H9 (cell line): ENCODE results near the gene ITGB1BP1. TPM values are rescaled to one million over a fixed set of nuclear protein-coding genes. Genes with fewer than 3 reads are reported as not detected.

Experiments used
- DNase-seq: peaks from one replicate; pipeline ENCODE4 v3.0.0-alpha.2; 2017
- H2AFZ ChIP-seq: one replicate; pipeline ENCODE4 v1.6.1; 2013; ENCODE audit warnings: mild to moderate bottlenecking, low read length, control low read depth, moderate library complexity
- H2AK5ac ChIP-seq: 2 replicates; pipeline ENCODE4 v1.6.1; 2013; ENCODE audit warnings: low read length, control low read depth, mixed read lengths; ENCODE audit not compliant: insufficient read length
- H2BK120ac ChIP-seq: one replicate; pipeline ENCODE4 v1.6.1; 2013; ENCODE audit warnings: low read depth, mild to moderate bottlenecking, low read length, control low read depth, inconsistent platforms; ENCODE audit not compliant: poor library complexity, severe bottlenecking
- H2BK12ac ChIP-seq: 2 replicates; pipeline ENCODE4 v1.6.1; 2013; ENCODE audit warnings: low read length, control low read depth, mixed read lengths, low read depth; ENCODE audit not compliant: insufficient read length
- H2BK15ac ChIP-seq: 2 replicates; pipeline ENCODE4 v1.6.1; 2013; ENCODE audit warnings: low read depth, low read length, control low read depth
- H2BK20ac ChIP-seq: one replicate; pipeline ENCODE4 v1.6.1; 2013; ENCODE audit warnings: low read depth, mild to moderate bottlenecking, low read length, control low read depth, inconsistent platforms; ENCODE audit not compliant: poor library complexity, severe bottlenecking
- H2BK5ac ChIP-seq: 2 replicates; pipeline ENCODE4 v1.6.1; 2013; ENCODE audit warnings: low read length, control low read depth, mixed read lengths; ENCODE audit not compliant: insufficient read length
- H3K14ac ChIP-seq: 2 replicates; pipeline ENCODE4 v1.6.1; 2013; ENCODE audit warnings: low read length, control low read depth; ENCODE audit not compliant: insufficient read depth
- H3K18ac ChIP-seq: 2 replicates; pipeline ENCODE4 v1.6.1; 2013; ENCODE audit warnings: low read depth, mild to moderate bottlenecking, mixed read lengths, low read length, control low read depth; ENCODE audit not compliant: insufficient read length
- H3K23ac ChIP-seq: 2 replicates; pipeline ENCODE4 v1.6.1; 2013; ENCODE audit warnings: low read length, control low read depth, mixed read lengths, low read depth; ENCODE audit not compliant: insufficient read length
- H3K23me2 ChIP-seq: 2 replicates; pipeline ENCODE4 v1.6.1; 2013; ENCODE audit warnings: low read depth, mild to moderate bottlenecking, mixed read lengths, low read length, control low read depth; ENCODE audit not compliant: insufficient read length, poor library complexity, severe bottlenecking
- H3K27ac ChIP-seq: 2 replicates; pipeline ENCODE4 v1.5.1; 2013; ENCODE audit warnings: low read length, control low read depth, mixed read lengths, low read depth; ENCODE audit not compliant: insufficient read length
- H3K27me3 ChIP-seq: 2 replicates; pipeline ENCODE4 v1.6.1; 2013; ENCODE audit warnings: low read length, control low read depth, inconsistent platforms; ENCODE audit not compliant: insufficient read depth
- H3K4ac ChIP-seq: 2 replicates; pipeline ENCODE4 v1.6.1; 2013; ENCODE audit warnings: low read depth, mild to moderate bottlenecking, control low read depth, inconsistent platforms, low read length, moderate library complexity
- H3K4me1 ChIP-seq: 2 replicates; pipeline ENCODE4 v1.6.1; 2013; ENCODE audit warnings: low read length, control low read depth, inconsistent platforms; ENCODE audit not compliant: insufficient read depth
- H3K4me2 ChIP-seq: 2 replicates; pipeline ENCODE4 v1.6.1; 2013; ENCODE audit warnings: low read length, control low read depth, mixed read lengths; ENCODE audit not compliant: insufficient read length, insufficient read depth
- H3K56ac ChIP-seq: 2 replicates; pipeline ENCODE4 v1.6.1; 2013; ENCODE audit warnings: low read depth, mild to moderate bottlenecking, mixed read lengths, low read length, control low read depth; ENCODE audit not compliant: insufficient read length
- H3K79me1 ChIP-seq: 2 replicates; pipeline ENCODE4 v1.6.1; 2013; ENCODE audit warnings: low read depth, mild to moderate bottlenecking, moderate library complexity, low read length, control low read depth, inconsistent platforms; ENCODE audit not compliant: insufficient read depth, poor library complexity, severe bottlenecking
- H3K79me2 ChIP-seq: 2 replicates; pipeline ENCODE4 v1.6.1; 2013; ENCODE audit warnings: low read length, control low read depth, inconsistent platforms; ENCODE audit not compliant: insufficient read depth
- H3K9ac ChIP-seq: 2 replicates; pipeline ENCODE4 v1.6.1; 2013; ENCODE audit warnings: low read length, control low read depth, mixed read lengths; ENCODE audit not compliant: insufficient read length; ENCODE audit errors: extremely low read depth
- H3K9me3 ChIP-seq: one replicate; pipeline ENCODE4 v1.6.1; 2013; ENCODE audit warnings: low read depth, low read length, inconsistent platforms; ENCODE audit not compliant: control insufficient read depth
- H3T11ph ChIP-seq: one replicate; pipeline ENCODE4 v1.6.1; 2013; ENCODE audit warnings: mild to moderate bottlenecking, low read length, control low read depth, inconsistent platforms
- H4K20me1 ChIP-seq: one replicate; pipeline ENCODE4 v1.6.1; 2013; ENCODE audit not compliant: control insufficient read depth, insufficient read length, insufficient read depth
- H4K5ac ChIP-seq: 2 replicates; pipeline ENCODE4 v1.6.1; 2013; ENCODE audit warnings: low read depth, mild to moderate bottlenecking, mixed read lengths, low read length, control low read depth; ENCODE audit not compliant: insufficient read length
- H4K8ac ChIP-seq: replicated peaks from 2 replicates; pipeline ENCODE4 v1.6.1; 2013; ENCODE audit warnings: low read length, control low read depth, mixed read lengths, low read depth; ENCODE audit not compliant: insufficient read length
- H4K91ac ChIP-seq: 2 replicates; pipeline ENCODE4 v1.6.1; 2013; ENCODE audit warnings: low read depth, mild to moderate bottlenecking, moderate library complexity, mixed read lengths, low read length, control low read depth; ENCODE audit not compliant: insufficient read length
- H3K27ac Mint-ChIP-seq, 3 experiments: 2 replicates in 2 of 3; 3 replicates in 1 of 3; pipeline ENCODE4 v1.8.0; 2020 to 2021; ENCODE audit warnings: mixed read lengths in 3 of 3, mild to moderate bottlenecking in 1 of 3, moderate library complexity in 1 of 3
- H3K27me3 Mint-ChIP-seq: 2 replicates; pipeline ENCODE4 v1.8.0; 2021; ENCODE audit warnings: low read depth, mild to moderate bottlenecking, moderate library complexity, mixed read lengths
- H3K36me3 Mint-ChIP-seq, 3 experiments: 2 replicates in 2 of 3; 3 replicates in 1 of 3; pipeline ENCODE4 v1.8.0; 2020 to 2021; ENCODE audit warnings: low read depth in 3 of 3, mixed read lengths in 3 of 3; ENCODE audit not compliant: insufficient read depth in 1 of 3
- H3K4me1 Mint-ChIP-seq, 2 experiments: 2 replicates each; pipeline ENCODE4 v1.8.0; 2020; ENCODE audit warnings: mixed read lengths in 2 of 2
- H3K4me3 Mint-ChIP-seq, 2 experiments: 2 replicates in 1 of 2; 3 replicates in 1 of 2; pipeline ENCODE4 v1.8.0; 2020 to 2021; ENCODE audit warnings: mild to moderate bottlenecking in 2 of 2, mixed read lengths in 2 of 2, moderate library complexity in 1 of 2
- H3K9me3 Mint-ChIP-seq, 2 experiments: 2 replicates in 1 of 2; 3 replicates in 1 of 2; pipeline ENCODE4 v1.8.0; 2020; ENCODE audit warnings: mild to moderate bottlenecking in 2 of 2, mixed read lengths in 2 of 2, moderate library complexity in 1 of 2
- WGBS: extraction: QIAGEN DNeasy Blood & Tissue Kit; methylation state at CpG from one replicate; pipeline ENCODE4 v1.1.7; 2013; ENCODE audit warnings: missing lambda C conversion rate, low lambda C conversion rate, mixed read lengths; ENCODE audit not compliant: insufficient read length; ENCODE audit errors: extremely low coverage; 5-methylcytosine and 5-hydroxymethylcytosine counted together
- total RNA-seq: library from RNA; stranded (reverse); gene quantifications from 2 replicates; pipeline ENCODE4 v1.2.1, GENCODE V29; 2021
- TF ChIP-seq, protein P1 (sequence below): fragments of 200-600 bp; sonication (generic); conservative IDR thresholded peaks from 3 replicates; pipeline ENCODE4 v1.8.0; 2021; ENCODE audit warnings: antibody characterized with exemption, mild to moderate bottlenecking

The ITGB1BP1 gene
- total RNA-seq, 1 experiment from 2014 or later, result 38.7 TPM

DNA sequence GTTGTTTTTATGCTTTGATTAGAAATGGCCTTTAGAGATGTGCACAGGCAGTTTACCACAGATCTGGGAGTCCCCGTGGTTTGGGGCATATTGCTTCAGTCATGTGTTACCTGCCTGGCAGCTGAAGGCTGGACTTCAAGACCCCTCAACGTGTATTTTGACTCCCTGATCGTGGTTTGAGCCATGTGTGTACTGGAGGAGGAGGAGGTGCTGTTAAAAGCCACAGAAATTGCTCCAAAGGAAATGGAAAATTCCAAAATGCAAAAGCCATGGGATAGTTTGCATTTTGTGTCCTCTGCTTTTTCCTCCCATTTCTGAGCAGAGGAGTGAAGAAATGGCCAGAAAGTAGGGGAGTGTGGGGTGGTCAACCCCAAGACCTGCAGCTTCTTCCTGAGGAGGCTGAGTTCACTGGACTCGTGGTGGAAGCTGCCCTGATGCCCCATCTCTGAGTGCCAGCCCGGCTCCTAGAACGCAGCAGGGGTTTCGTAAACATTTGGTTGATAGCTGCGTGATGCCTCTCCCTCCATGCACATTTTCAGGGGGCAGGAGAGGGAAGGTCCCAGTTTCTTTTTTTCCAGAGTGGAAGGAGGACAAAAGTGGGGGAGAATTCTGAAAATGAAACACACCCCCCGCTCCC, 45.7 kb downstream of the ITGB1BP1 start:
- Histone ChIP-seq H3K27ac (no peak overlapping the region), H2BK12ac (no peak overlapping the region), H4K5ac (no peak overlapping the region), H2BK15ac (no peak overlapping the region), H3K18ac (no peak overlapping the region), H3K23me2 (no peaks in the 10 kb centered on the region), H4K91ac (no peak overlapping the region), H3T11ph (no peak overlapping the region), H3K14ac (no peak overlapping the region), H3K56ac (no peak overlapping the region), H2AFZ (no peak overlapping the region), H4K20me1 (no peaks in the 10 kb centered on the region), H2BK5ac (no peak overlapping the region), H3K9me3 (no peaks in the 10 kb centered on the region), H2BK20ac (no peak overlapping the region), H3K9ac (no peak overlapping the region), H2BK120ac (no peak overlapping the region), H2AK5ac (no peak overlapping the region), H3K79me2 (no peaks in the 10 kb centered on the region), H3K4me2 (no peak overlapping the region), H3K23ac (no peak overlapping the region), H3K27me3 (no peaks in the 10 kb centered on the region), H3K79me1 (no peaks in the 10 kb centered on the region), H3K4ac (no peak overlapping the region), H3K4me1 (peaks cover 6% of the 10 kb centered on the region; the same call in 1 of the 2 replicates), H4K8ac (no peak overlapping the region)
- H3K9me3 Mint-ChIP-seq, result no peaks in the 10 kb centered on the region
- TF ChIP-seq, protein P1, sequence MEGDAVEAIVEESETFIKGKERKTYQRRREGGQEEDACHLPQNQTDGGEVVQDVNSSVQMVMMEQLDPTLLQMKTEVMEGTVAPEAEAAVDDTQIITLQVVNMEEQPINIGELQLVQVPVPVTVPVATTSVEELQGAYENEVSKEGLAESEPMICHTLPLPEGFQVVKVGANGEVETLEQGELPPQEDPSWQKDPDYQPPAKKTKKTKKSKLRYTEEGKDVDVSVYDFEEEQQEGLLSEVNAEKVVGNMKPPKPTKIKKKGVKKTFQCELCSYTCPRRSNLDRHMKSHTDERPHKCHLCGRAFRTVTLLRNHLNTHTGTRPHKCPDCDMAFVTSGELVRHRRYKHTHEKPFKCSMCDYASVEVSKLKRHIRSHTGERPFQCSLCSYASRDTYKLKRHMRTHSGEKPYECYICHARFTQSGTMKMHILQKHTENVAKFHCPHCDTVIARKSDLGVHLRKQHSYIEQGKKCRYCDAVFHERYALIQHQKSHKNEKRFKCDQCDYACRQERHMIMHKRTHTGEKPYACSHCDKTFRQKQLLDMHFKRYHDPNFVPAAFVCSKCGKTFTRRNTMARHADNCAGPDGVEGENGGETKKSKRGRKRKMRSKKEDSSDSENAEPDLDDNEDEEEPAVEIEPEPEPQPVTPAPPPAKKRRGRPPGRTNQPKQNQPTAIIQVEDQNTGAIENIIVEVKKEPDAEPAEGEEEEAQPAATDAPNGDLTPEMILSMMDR, result no peak
- no peak for DNase-seq
- WGBS, result no CpG with 5 or more reads among the region's 9 CpGs
- H3K4me3 Mint-ChIP-seq, result no peak overlapping the region
- H3K27me3 Mint-ChIP-seq, result no peaks in the 10 kb centered on the region; the same call in 1 of the 2 replicates
- peaks cover 7 to 12% of the 10 kb centered on the region in 2 experiments; a peak in 2 of 4 replicates for H3K4me1 Mint-ChIP-seq
- peaks cover 20 to 44% (median 42%) of the 10 kb centered on the region in 3 experiments; a peak in 6 of 7 replicates for H3K36me3 Mint-ChIP-seq
- peak overlapping the region; percentile 42 to 93 (median 75) for H3K27ac Mint-ChIP-seq
